Sigmoid colon (tissue), 7 donors: Measurements from ENCODE around the gene DGKK. TPM values are rescaled to one million over a fixed set of nuclear protein-coding genes. Genes with fewer than 3 reads are reported as not detected.
"Not testable (repeated sequence)": the region's sequence is repeated elsewhere in the genome, so short reads cannot be mapped to it uniquely, and the experiment has no call there.

Experiments
- DNase-seq: peaks from one replicate; pipeline ENCODE4 v3.0.0-alpha.2; 2019
- H3K27ac ChIP-seq, 4 donors: fragments of 200-600 bp; sonication (generic); one replicate each; pipeline ENCODE4 v1.5.1; 2016 to 2019; ENCODE audit warnings: mild to moderate bottlenecking in 1 of 4
- H3K27me3 ChIP-seq, 3 donors: fragments of 200-600 bp; sonication (generic); one replicate each; pipeline ENCODE4 v1.5.1; 2019; ENCODE audit warnings: mild to moderate bottlenecking in 1 of 3
- H3K36me3 ChIP-seq, 4 donors: fragments of 200-600 bp; sonication (generic); one replicate each; pipeline ENCODE4 v1.5.1; 2016 to 2019
- H3K4me1 ChIP-seq, 4 donors: fragments of 200-600 bp; sonication (generic); one replicate each; pipeline ENCODE4 v1.5.1; 2017 to 2019
- H3K4me3 ChIP-seq, 4 donors: fragments of 200-600 bp; sonication (generic); one replicate each; pipeline ENCODE4 v1.5.1; 2017 to 2019; ENCODE audit warnings: mild to moderate bottlenecking in 2 of 4, moderate library complexity in 1 of 4
- H3K9me3 ChIP-seq, 4 donors: fragments of 200-600 bp in 3 of 4; sonication (generic) in 3 of 4; one replicate each; pipeline versions ENCODE4 v1.5.1 to v1.6.1; 2013 to 2019
- EP300 ChIP-seq, 4 donors: sonication (generic); formaldehyde crosslinking; IDR thresholded peaks; one replicate each; pipeline ENCODE4 v1.6.1; 2017; ENCODE audit warnings: antibody characterized with exemption in 4 of 4
- POLR2A ChIP-seq, 2 donors: fragments of 450-650 bp; IDR thresholded peaks; one replicate each; pipeline ENCODE4 v1.6.1; 2016; ENCODE audit warnings: antibody characterized with exemption in 2 of 2, mild to moderate bottlenecking in 2 of 2, moderate library complexity in 2 of 2
- POLR2AphosphoS5 ChIP-seq, 4 donors: sonication (generic); formaldehyde crosslinking; IDR thresholded peaks; one replicate each; pipeline ENCODE4 v1.6.1; 2017; ENCODE audit warnings: antibody characterized with exemption in 4 of 4
- WGBS, 2 donors: extraction: QIAGEN DNeasy Blood & Tissue Kit; methylation state at CpG; one replicate each; pipeline ENCODE4 v1.1.7; 2013; 5-methylcytosine and 5-hydroxymethylcytosine counted together
- intact Hi-C: fragments of 100-400 bp; cut with DNase I; formaldehyde crosslinking; loops from one replicate; pipeline ENCODE4 v1.15.1; 2023
- polyA plus RNA-seq, 3 donors: library from polyadenylated mRNA; stranded (reverse); fragments of 200-250 nt; gene quantifications; one replicate each; pipeline ENCODE4 v1.2.3, GENCODE V29; 2013
- total RNA-seq, 4 donors: library from RNA; depleted of rRNA; stranded (reverse); fragments of >200 nt; gene quantifications; one replicate each; pipeline ENCODE4 v1.1.0, GENCODE V29; 2016
- TF ChIP-seq, protein P1 (sequence below), 4 experiments: fragments of 450-650 bp in 3 of 4; fragments of 200-600 bp in 1 of 4; IDR thresholded peaks; one replicate each; pipeline ENCODE4 v1.5.1; 2016 to 2019; ENCODE audit warnings: antibody characterized with exemption in 4 of 4, mild to moderate bottlenecking in 3 of 4, moderate library complexity in 2 of 4
- donor health status: healthy with polysubstance abuse.
- donor health status: Bipolar disorder and iron deficiency.
- donor health status: healthy.

The DGKK gene
- total and polyA plus RNA-seq, 7 donors: under 0.01 TPM; not detected in 6

DNA sequence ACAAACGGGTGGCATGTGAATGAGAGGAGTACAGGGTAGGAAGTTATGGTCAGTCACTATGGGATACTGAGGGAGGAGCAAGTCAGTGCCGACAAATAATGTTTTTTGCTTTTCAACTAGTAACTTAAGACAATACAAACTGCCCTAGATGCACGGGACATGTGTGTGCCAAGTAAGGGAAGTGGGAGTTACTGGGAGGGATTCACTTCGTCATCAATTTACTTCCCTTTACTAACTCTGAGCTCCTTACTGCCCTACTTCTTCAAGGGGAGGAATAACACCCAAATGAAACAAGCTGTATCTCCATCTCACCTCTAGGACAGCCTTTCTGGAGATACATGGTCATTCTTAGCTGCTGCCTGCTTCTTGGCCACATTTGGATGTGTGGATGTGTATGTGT lies 97.7 kb downstream of the DGKK start:
- no peaks in the 10 kb centered on the region for H3K9me3 ChIP-seq
- H3K36me3 ChIP-seq: no peaks in the 10 kb centered on the region
- no peak for DNase-seq
- no peaks in the 10 kb centered on the region for H3K27me3 ChIP-seq
- TF ChIP-seq, protein P1, sequence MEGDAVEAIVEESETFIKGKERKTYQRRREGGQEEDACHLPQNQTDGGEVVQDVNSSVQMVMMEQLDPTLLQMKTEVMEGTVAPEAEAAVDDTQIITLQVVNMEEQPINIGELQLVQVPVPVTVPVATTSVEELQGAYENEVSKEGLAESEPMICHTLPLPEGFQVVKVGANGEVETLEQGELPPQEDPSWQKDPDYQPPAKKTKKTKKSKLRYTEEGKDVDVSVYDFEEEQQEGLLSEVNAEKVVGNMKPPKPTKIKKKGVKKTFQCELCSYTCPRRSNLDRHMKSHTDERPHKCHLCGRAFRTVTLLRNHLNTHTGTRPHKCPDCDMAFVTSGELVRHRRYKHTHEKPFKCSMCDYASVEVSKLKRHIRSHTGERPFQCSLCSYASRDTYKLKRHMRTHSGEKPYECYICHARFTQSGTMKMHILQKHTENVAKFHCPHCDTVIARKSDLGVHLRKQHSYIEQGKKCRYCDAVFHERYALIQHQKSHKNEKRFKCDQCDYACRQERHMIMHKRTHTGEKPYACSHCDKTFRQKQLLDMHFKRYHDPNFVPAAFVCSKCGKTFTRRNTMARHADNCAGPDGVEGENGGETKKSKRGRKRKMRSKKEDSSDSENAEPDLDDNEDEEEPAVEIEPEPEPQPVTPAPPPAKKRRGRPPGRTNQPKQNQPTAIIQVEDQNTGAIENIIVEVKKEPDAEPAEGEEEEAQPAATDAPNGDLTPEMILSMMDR (IDR thresholded peaks at IDR 0.05): no peak
- TF ChIP-seq POLR2AphosphoS5 (IDR thresholded peaks at IDR 0.05) (no peak), POLR2A (IDR thresholded peaks at IDR 0.05) (no peak), EP300 (IDR thresholded peaks at IDR 0.05) (no peak)
- WGBS, 2 donors: 69 to 88% methylated on average over 4 of the region's 4 CpGs
- H3K4me3 ChIP-seq: no peak overlapping the region
- intact Hi-C loops: no loop called here
- H3K27ac ChIP-seq: no peak overlapping the region
- no peaks in the 10 kb centered on the region for H3K4me1 ChIP-seq

DNA sequence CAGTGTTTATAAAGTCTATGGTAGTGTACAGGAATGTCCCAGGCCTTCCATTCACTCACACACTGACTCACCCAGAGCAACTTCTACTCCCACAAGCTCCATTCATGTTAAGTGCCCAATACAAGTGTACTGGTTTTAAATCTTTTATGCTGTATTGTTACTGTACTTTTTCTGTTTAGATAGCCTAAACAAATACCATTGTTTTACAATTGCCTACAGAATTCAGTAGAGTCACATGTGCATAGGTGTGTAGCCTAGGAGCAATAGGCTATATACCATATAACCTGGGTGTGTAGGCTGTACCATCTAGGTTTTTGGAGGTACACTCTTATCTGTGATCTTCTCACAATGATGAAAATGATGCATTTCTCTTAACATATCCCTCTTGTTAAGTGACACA lies 126.7 kb downstream of the DGKK start:
- intact Hi-C loops: no loop called here
- no peak overlapping the region for H3K4me3 ChIP-seq
- no peaks in the 10 kb centered on the region for H3K4me1 ChIP-seq
- no peaks in the 10 kb centered on the region for H3K27me3 ChIP-seq
- no peaks in the 10 kb centered on the region for H3K9me3 ChIP-seq
- TF ChIP-seq EP300 (IDR thresholded peaks at IDR 0.05) (no peak), POLR2A (IDR thresholded peaks at IDR 0.05) (no peak), POLR2AphosphoS5 (IDR thresholded peaks at IDR 0.05) (no peak)
- TF ChIP-seq, protein P1 (IDR thresholded peaks at IDR 0.05): no peak
- no peak for DNase-seq
- H3K27ac ChIP-seq: no peak overlapping the region
- H3K36me3 ChIP-seq: no peaks in the 10 kb centered on the region

DNA sequence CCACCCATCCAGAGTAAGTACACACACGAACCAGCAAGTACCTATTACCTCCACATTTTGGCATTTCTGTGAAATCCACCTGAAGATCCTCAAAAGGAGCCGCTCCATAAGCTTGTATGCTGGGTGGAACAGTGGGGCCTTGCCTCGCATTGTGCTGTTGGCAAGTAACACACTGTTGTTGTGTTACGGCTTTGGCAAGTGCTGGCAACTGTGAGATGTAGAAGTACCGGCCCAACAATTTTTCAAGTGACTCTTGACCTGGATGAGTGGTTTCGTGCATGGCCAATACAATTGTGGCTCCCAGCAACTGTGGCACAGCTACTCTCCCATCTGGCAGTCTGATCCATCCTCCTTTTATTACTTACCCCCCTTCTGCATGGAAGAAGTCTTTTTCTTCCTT lies 137.3 kb downstream of the DGKK start:
- intact Hi-C loops: no loop called here
- Histone ChIP-seq H3K4me3 (no peak overlapping the region), H3K36me3 (no peaks in the 10 kb centered on the region), H3K4me1 (no peaks in the 10 kb centered on the region), H3K9me3 (no peaks in the 10 kb centered on the region), H3K27ac (no peak overlapping the region), H3K27me3 (no peaks in the 10 kb centered on the region)
- 82 to 89% methylated on average over 6 of the region's 6 CpGs for WGBS, 2 donors
- no peak for TF ChIP-seq EP300 (IDR thresholded peaks at IDR 0.05)
- no peak for TF ChIP-seq POLR2A (IDR thresholded peaks at IDR 0.05)
- no peak for TF ChIP-seq POLR2AphosphoS5 (IDR thresholded peaks at IDR 0.05)
- TF ChIP-seq, protein P1 (IDR thresholded peaks at IDR 0.05): no peak
- DNase-seq: no peak

GRCh38 chrX:50332668-50333067 lies 138.0 kb downstream of the DGKK start:
- WGBS, 2 donors: 42 to 51% methylated on average over 5 of the region's 5 CpGs
- DNase-seq, H3K4me3 ChIP-seq, H3K27ac ChIP-seq, H3K27me3 ChIP-seq, intact Hi-C loops, H3K9me3 ChIP-seq, H3K36me3 ChIP-seq, H3K4me1 ChIP-seq: not testable (repeated sequence)

GRCh38 chrX:50327235-50327634 lies 143.4 kb downstream of the DGKK start:
- whole genome bisulfite sequencing, 2 donors: 71 to 84% methylated on average over 2 of the region's 2 CpGs
- no peak overlapping the region for H3K27ac ChIP-seq
- no peak overlapping the region for H3K4me3 ChIP-seq
- TF ChIP-seq, protein P1 (IDR thresholded peaks at IDR 0.05): no peak
- TF ChIP-seq POLR2AphosphoS5 (IDR thresholded peaks at IDR 0.05) (no peak), EP300 (IDR thresholded peaks at IDR 0.05) (no peak), POLR2A (IDR thresholded peaks at IDR 0.05) (no peak)
- no peaks in the 10 kb centered on the region for H3K36me3 ChIP-seq
- no peak for DNase-seq
- no peaks in the 10 kb centered on the region for H3K27me3 ChIP-seq
- no peaks in the 10 kb centered on the region for H3K9me3 ChIP-seq
- intact Hi-C loops: no loop called here
- H3K4me1 ChIP-seq: no peaks in the 10 kb centered on the region
